HG03103 (cell line): Measurements from ENCODE around the gene MSH2.

Experiments
- ATAC-seq: cut with Tn5 transposase; IDR thresholded peaks from one replicate; pipeline ENCODE4 v1.9.1; 2021; ENCODE audit warnings: low read depth; ENCODE audit not compliant: unreplicated experiment

Gene MSH2

GRCh38 chr2:47530105-47530760 is 127.3 kb downstream of the MSH2 start:
- ATAC-seq: no peak

GRCh38 chr2:47531378-47532042 is 128.6 kb downstream of the MSH2 start:
- ATAC-seq: no peak
